ENCODE measurements around the gene TTLL9.

TTLL9 gene

DNA sequence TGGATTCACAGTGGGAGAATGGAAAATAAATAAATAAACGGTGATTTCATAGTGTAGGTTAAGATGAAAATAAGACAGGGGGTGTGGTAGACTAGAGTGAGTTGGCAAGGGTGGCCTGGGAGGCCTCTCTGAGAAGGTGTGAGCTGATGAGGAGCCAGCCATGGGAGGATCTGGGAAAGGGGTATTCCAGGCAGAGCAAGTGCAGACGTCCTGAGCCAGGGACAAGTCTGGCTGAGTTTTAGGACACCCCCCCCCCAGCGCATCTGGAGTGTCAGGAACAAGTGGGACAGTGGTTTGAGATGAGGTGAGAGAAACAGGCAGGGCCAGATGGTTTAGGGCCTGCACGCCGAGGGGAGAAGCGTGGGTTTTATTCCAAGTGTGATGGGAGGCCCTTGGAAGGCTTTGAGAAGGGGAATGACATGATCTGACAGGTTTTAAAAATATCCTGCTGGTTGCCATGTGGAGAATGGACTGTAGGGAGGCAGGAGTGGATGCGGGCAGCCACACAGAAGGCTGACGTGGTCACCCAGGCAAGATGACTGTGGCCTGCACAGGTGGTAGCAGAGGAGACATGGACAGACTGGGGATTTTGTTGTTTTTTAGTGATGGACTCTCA, 118.7 kb downstream of the TTLL9 start:
- no peak for DNase-seq

DNA sequence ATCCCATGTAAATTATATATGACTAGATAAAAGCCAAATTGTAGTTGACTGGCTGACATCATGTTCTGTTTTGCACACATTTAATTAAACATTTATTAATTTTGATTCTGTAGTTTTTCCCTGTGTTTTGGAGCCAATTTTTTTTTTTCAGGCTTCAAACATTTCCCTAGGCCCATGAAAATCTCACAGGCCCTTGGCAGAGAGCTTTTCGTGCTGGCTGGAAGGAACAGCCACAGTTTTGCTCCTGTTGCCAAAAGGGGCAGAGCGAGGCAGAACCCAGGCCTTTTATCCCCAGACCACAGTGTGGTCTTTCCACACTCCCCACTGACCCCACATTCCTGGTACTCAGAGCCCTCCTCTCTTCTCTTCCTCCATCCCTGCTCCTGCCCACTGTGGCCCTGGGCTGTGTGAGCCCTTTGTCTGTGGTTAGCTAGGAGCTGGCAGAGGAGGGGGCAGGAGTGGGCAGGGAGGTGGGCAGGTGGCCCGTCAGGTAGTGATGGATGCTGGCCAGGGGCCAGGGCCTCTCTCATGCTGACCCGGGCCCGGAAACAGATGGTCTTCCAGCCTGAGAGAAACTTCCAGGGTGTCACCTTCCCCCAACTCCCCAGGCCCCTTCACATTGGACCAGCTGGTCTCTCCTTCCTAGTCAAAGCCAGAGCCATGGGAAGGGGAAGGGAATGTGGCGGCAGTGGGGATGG, 120.4 kb downstream of the TTLL9 start:
- no peak for DNase-seq

- DNase-seq, result no peak
Measured at GRCh38 chr20:31991339-31991705, 120.9 kb downstream of the TTLL9 start.

DNA sequence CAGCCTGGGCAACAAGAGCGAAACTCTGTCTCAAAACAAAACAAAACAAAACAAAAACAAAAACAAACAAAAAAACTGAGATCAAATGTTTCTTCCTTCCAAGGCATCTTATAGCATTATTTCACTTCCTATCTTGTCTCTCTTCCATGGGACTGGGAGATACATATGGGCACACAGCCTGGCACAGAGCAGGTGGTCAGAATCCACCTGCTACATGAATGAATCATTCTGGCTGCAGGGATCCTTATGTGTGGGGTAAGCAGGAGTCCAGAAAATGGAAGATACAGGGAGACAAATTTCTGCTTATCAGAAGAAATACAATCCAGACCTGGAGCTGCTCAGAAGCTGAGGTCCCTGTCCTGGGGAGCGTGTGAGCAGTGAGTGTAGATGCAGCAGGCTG, 121.7 kb downstream of the TTLL9 start:
- DNase-seq, result no peak

Data from COR-L47 (cell line).